ENCODE results near the gene IRF3. TPM values are rescaled to one million over a fixed set of nuclear protein-coding genes. Genes with fewer than 3 reads are reported as not detected.

IRF3 gene
- total RNA-seq, 3 donors from 2014 or later: 76.1 to 119 (median 90.1) TPM

DNA sequence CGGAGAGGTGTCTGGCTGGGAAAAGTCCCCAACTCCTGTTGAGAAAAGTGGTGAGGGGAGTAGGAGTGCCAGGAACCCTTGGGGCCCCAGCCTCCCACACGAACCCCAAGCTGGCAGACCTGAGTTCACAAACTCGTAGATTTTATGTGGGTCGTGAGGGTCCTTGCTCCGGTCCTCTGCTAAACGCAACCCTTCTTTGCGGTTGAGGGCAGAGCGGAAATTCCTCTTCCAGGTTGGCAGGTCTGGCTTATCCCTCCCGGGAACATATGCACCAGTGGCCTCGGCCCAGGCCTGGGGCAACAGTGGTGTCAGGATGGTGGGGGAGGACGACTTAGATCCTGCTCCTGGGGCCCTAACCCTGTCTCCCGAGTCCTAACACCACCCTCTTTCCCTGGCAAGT, 2.4 kb downstream of the IRF3 start:
- TF ChIP-seq, protein P1, sequence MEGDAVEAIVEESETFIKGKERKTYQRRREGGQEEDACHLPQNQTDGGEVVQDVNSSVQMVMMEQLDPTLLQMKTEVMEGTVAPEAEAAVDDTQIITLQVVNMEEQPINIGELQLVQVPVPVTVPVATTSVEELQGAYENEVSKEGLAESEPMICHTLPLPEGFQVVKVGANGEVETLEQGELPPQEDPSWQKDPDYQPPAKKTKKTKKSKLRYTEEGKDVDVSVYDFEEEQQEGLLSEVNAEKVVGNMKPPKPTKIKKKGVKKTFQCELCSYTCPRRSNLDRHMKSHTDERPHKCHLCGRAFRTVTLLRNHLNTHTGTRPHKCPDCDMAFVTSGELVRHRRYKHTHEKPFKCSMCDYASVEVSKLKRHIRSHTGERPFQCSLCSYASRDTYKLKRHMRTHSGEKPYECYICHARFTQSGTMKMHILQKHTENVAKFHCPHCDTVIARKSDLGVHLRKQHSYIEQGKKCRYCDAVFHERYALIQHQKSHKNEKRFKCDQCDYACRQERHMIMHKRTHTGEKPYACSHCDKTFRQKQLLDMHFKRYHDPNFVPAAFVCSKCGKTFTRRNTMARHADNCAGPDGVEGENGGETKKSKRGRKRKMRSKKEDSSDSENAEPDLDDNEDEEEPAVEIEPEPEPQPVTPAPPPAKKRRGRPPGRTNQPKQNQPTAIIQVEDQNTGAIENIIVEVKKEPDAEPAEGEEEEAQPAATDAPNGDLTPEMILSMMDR (IDR thresholded peaks at IDR 0.05): no peak
- DNase-seq: no peak

DNA sequence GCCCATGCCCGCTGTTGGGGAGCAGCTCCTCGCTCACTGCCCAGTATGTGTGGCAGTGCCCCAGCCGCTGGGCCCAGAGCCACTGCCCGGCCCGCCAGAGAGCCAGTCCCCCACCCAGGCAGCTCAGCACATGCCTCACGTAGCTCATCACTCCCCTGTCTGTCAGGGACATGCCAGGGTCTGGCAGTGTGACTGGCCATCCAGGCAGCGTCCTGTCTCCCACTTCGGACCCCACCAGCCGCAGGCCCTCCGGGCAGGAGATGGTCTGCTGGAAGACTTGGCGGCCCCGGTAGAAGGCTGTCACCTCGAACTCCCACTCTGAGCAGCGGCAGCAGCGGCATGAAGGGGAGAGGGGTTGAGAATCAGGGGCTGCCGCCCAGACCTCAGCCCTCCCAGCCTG, 3.6 kb downstream of the IRF3 start:
- intact Hi-C loops (cut with DNase I, micrococcal nuclease): no loop called here
- DNase-seq (no peak), ATAC-seq (no peak)
- Histone ChIP-seq H3K4me3 (no peak overlapping the region), H3K4me1 (ENCODE audit: low read depth) (peaks cover 10% of the 10 kb centered on the region), H3K9me3 (no peaks in the 10 kb centered on the region), H3K36me3 (ENCODE audit: low read depth) (peaks cover 6% of the 10 kb centered on the region)
- TF ChIP-seq, protein P1 (IDR thresholded peaks at IDR 0.05): no peak

More for the DNA sequence above, 2.4 kb downstream of the IRF3 start:
- Histone ChIP-seq H3K4me3 (no peak overlapping the region), H3K36me3 (ENCODE audit: low read depth) (peaks cover 6% of the 10 kb centered on the region), H3K9me3 (no peaks in the 10 kb centered on the region), H3K4me1 (ENCODE audit: low read depth) (peaks cover 10% of the 10 kb centered on the region)
- intact Hi-C loops (cut with DNase I, micrococcal nuclease): no loop called here
- ATAC-seq: no peak

DNA sequence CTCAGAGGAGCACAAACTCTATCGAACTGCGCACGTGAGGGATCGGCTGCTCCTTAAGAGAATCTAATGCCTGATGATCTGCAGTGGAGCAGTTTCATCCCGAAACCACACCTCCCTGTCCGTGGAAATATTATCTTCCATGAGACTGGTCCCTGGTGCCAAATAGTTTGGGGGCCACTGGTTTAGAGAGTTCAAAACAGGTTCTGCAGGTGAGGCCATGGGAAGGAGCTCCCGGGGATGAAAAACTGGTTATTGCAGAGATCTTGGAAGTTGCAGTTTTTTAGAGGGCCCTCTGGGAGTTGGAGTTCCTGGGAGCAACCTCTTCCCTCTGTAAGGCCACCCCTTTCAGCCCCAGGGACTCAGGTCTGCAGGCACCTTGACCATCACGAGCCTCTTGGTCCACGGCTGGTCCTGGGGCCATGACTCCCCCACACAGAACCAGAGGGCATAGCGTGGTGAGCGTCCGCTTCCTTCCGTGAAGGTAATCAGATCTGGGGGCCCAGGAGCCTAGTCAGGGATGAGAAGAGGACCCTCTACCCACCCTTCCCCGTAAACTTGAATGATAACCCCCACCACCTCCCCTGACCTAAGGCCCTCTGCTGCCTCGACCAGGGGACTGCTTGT, 5.2 kb downstream of the IRF3 start:
- TF ChIP-seq, protein P1 (IDR thresholded peaks at IDR 0.05): no peak
- Histone ChIP-seq H3K36me3 (ENCODE audit: low read depth) (peaks cover 6% of the 10 kb centered on the region), H3K9me3 (no peaks in the 10 kb centered on the region), H3K4me1 (ENCODE audit: low read depth) (peaks cover 8% of the 10 kb centered on the region), H3K4me3 (no peak overlapping the region)
- no peak for DNase-seq
- intact Hi-C loops (cut with DNase I, micrococcal nuclease): no loop called here
- ATAC-seq: no peak

DNA sequence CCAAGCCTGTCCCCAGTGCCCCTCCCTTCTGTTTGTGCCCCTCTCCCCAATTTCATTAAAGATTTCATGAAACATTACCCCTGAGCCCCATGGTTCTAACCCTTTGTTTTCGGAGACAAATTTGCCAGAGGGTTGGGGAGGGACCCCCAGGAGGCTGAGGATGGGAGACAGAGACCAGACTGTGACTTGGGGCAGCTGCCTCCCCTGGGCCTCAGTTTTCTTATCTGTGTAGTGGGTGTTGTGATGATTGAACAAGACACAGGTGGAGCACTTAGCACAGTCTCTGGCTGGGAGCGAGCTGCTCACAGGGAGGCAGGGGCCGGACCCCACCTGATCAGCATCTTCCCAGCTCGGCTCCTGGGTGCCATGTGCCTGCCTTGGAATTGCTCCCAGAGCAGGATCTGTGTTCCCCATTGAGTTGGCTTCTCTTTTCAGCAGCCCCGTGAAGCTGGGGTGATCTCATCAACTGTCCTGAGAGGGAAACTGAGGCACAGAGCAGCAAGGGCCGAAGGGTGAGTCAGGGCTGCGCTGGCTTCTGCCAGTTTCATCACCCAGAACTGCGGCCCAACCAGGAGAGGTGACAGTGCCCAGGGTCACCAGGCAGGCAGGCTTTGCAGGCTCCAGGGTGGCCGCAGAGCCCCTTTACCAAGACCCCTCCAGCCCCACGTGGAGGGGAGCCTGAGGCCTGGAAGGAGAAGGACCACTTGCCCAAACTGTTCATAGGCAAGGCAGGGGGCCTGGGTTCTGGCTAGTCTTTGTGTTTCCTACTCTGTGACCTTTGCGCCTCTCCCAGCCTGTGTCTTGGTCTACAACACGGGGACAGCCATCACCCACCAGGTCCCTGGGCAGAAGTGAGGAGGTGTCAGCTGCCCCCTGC, 6.9 kb downstream of the IRF3 start:
- TF ChIP-seq, protein P1 (IDR thresholded peaks at IDR 0.05): no peak
- DNase-seq (no peak), ATAC-seq (no peak)
- peaks cover 5% of the 10 kb centered on the region for H3K4me1 ChIP-seq (ENCODE audit: low read depth)
- no peak overlapping the region for H3K4me3 ChIP-seq
- H3K36me3 ChIP-seq (ENCODE audit: low read depth): peaks cover 9% of the 10 kb centered on the region
- no peaks in the 10 kb centered on the region for H3K9me3 ChIP-seq
- intact Hi-C loops (cut with DNase I, micrococcal nuclease): no loop called here

DNA sequence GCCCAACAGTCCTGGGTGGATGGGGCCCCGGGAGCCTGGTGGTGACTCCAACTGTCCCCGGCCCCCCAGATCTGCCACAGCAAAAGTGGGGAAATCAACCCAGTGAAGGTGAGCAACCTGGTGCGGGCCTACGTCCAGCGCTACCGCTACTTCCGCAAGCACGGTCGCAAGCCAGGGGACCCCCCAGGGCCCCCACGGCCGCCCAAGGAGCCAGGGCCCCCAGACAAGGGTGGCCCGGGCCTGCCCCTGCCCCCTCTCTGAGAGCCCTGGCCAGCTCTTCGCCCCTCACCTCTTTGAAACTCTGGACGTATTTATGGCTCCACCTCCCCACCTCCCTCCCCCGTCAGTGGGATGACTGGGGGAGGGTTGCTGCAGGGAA, 7.5 kb downstream of the IRF3 start:
- Histone ChIP-seq H3K4me3 (no peak overlapping the region), H3K36me3 (ENCODE audit: low read depth) (peaks cover 12% of the 10 kb centered on the region)

More for the DNA sequence above, 7.5 kb downstream of the IRF3 start:
- DNase-seq (no peak), ATAC-seq (no peak)
- intact Hi-C loops (cut with DNase I, micrococcal nuclease): no loop called here
- no peaks in the 10 kb centered on the region for H3K9me3 ChIP-seq
- TF ChIP-seq, protein P1 (IDR thresholded peaks at IDR 0.05): no peak
- no peaks in the 10 kb centered on the region for H3K4me1 ChIP-seq (ENCODE audit: low read depth)

All from mucosa of descending colon (tissue), 3 donors.